Ascending aorta (tissue), 2 donors: ENCODE measurements around the gene NTM. TPM values are rescaled to one million over a fixed set of nuclear protein-coding genes. Genes with fewer than 3 reads are reported as not detected.

Source experiments
- DNase-seq, 2 donors: peaks; one replicate each; pipeline ENCODE4 v3.0.0-alpha.2; 2019; ENCODE audit warnings: low spot score in 2 of 2
- H3K27ac ChIP-seq, 2 donors: fragments of 200-600 bp; sonication (generic); one replicate each; pipeline ENCODE4 v1.5.1; 2016 to 2017; ENCODE audit warnings: mild to moderate bottlenecking in 1 of 2
- H3K27me3 ChIP-seq: fragments of 200-600 bp; sonication (generic); one replicate; pipeline ENCODE4 v1.5.1; 2017
- H3K36me3 ChIP-seq, 2 donors: fragments of 200-600 bp; sonication (generic); one replicate each; pipeline ENCODE4 v1.5.1; 2016
- H3K4me1 ChIP-seq, 2 donors: fragments of 200-600 bp; sonication (generic); one replicate each; pipeline ENCODE4 v1.5.1; 2016 to 2017; ENCODE audit warnings: mild to moderate bottlenecking in 1 of 2
- H3K4me3 ChIP-seq, 2 donors: fragments of 200-600 bp; sonication (generic); one replicate each; pipeline ENCODE4 v1.5.1; 2016 to 2017; ENCODE audit warnings: mild to moderate bottlenecking in 1 of 2
- H3K9me3 ChIP-seq, 2 donors: fragments of 200-600 bp; sonication (generic); one replicate each; pipeline ENCODE4 v1.5.1; 2016
- CTCF ChIP-seq, 3 experiments: fragments of 200-600 bp in 2 of 3; fragments of 450-650 bp in 1 of 3; sonication (generic) in 2 of 3; IDR thresholded peaks; one replicate each; pipeline ENCODE4 v1.5.1; 2016 to 2019; ENCODE audit warnings: antibody characterized with exemption in 3 of 3, mild to moderate bottlenecking in 1 of 3, moderate library complexity in 1 of 3
- intact Hi-C: fragments of 100-400 bp; cut with DNase I; formaldehyde crosslinking; loops from one replicate; pipeline ENCODE4 v1.15.1; 2023
- total RNA-seq: library from RNA; depleted of rRNA; stranded (reverse); fragments of >200 nt; gene quantifications from one replicate; pipeline ENCODE4 v1.1.0, GENCODE V29; 2016

The NTM gene
- total RNA-seq, 1 donor from 2014 or later, result not detected

- H3K9me3 ChIP-seq, result no peaks in the 10 kb centered on the region
- H3K36me3 ChIP-seq, result no peaks in the 10 kb centered on the region
- no peaks in the 10 kb centered on the region for H3K27me3 ChIP-seq
- intact Hi-C loops, result no loop called here
- TF ChIP-seq CTCF (IDR thresholded peaks at IDR 0.05), result no peak
- H3K27ac ChIP-seq, result no peak overlapping the region
- H3K4me1 ChIP-seq, result no peaks in the 10 kb centered on the region
- DNase-seq, result no peak
- H3K4me3 ChIP-seq, result no peak overlapping the region
Measured at GRCh38 chr11:131944736-131945135, 574.3 kb downstream of the NTM start.

- Histone ChIP-seq H3K36me3 (no peaks in the 10 kb centered on the region), H3K9me3 (no peaks in the 10 kb centered on the region)
Measured at GRCh38 chr11:131945706-131946105, 575.3 kb downstream of the NTM start.

GRCh38 chr11:131947511-131947910 lies 577.1 kb downstream of the NTM start:
- no peak for TF ChIP-seq CTCF (IDR thresholded peaks at IDR 0.05)
- intact Hi-C loops, result no loop called here
- no peaks in the 10 kb centered on the region for H3K4me1 ChIP-seq
- no peak overlapping the region for H3K27ac ChIP-seq
- H3K4me3 ChIP-seq, result no peak overlapping the region
- DNase-seq, result no peak
- H3K9me3 ChIP-seq, result no peaks in the 10 kb centered on the region
- no peaks in the 10 kb centered on the region for H3K27me3 ChIP-seq
- no peaks in the 10 kb centered on the region for H3K36me3 ChIP-seq

More at GRCh38 chr11:131945706-131946105, 575.3 kb downstream of the NTM start:
- no peaks in the 10 kb centered on the region for H3K27me3 ChIP-seq
- H3K4me3 ChIP-seq, result no peak overlapping the region
- no peak overlapping the region for H3K27ac ChIP-seq
- no peak for TF ChIP-seq CTCF (IDR thresholded peaks at IDR 0.05)
- no peak for DNase-seq
- no peaks in the 10 kb centered on the region for H3K4me1 ChIP-seq
- intact Hi-C loops, result no loop called here

- intact Hi-C loops, result loop anchor here (5.0 kb wide), 1 partner anchor 51 kb away; no protein-coding TSS in a partner anchor
- no peaks in the 10 kb centered on the region for H3K9me3 ChIP-seq
- H3K4me3 ChIP-seq, result no peak overlapping the region
- TF ChIP-seq CTCF (IDR thresholded peaks at IDR 0.05), result no peak
- no peaks in the 10 kb centered on the region for H3K4me1 ChIP-seq
- no peak for DNase-seq
- no peaks in the 10 kb centered on the region for H3K27me3 ChIP-seq
- H3K36me3 ChIP-seq, result no peaks in the 10 kb centered on the region
- H3K27ac ChIP-seq, result no peak overlapping the region
Measured at GRCh38 chr11:131951121-131951520, 580.7 kb downstream of the NTM start.

GRCh38 chr11:131954146-131954545 lies 583.7 kb downstream of the NTM start:
- no peak overlapping the region for H3K4me3 ChIP-seq
- H3K27me3 ChIP-seq, result no peaks in the 10 kb centered on the region
- no peak for DNase-seq
- no peak overlapping the region for H3K27ac ChIP-seq
- no peaks in the 10 kb centered on the region for H3K4me1 ChIP-seq
- no peaks in the 10 kb centered on the region for H3K9me3 ChIP-seq
- intact Hi-C loops, result loop anchor here (5.0 kb wide), 1 partner anchor 48 kb away; no protein-coding TSS in a partner anchor
- no peaks in the 10 kb centered on the region for H3K36me3 ChIP-seq
- TF ChIP-seq CTCF (IDR thresholded peaks at IDR 0.05), result no peak

- no peak for DNase-seq
- no peak overlapping the region for H3K4me3 ChIP-seq
- no peak for TF ChIP-seq CTCF (IDR thresholded peaks at IDR 0.05)
- H3K36me3 ChIP-seq, result no peaks in the 10 kb centered on the region
- no peaks in the 10 kb centered on the region for H3K4me1 ChIP-seq
- H3K27me3 ChIP-seq, result no peaks in the 10 kb centered on the region
- no peak overlapping the region for H3K27ac ChIP-seq
- no peaks in the 10 kb centered on the region for H3K9me3 ChIP-seq
- intact Hi-C loops, result no loop called here
Measured at GRCh38 chr11:131955904-131956303, 585.5 kb downstream of the NTM start.
